Right kidney (tissue), 1 donor: Measurements from ENCODE around the gene LRRTM4.
"Not testable (repeated sequence)": the region's sequence is repeated elsewhere in the genome, so short reads cannot be mapped to it uniquely, and the experiment has no call there.

Experiments
- DNase-seq: peaks from one replicate; pipeline ENCODE4 v3.0.0-alpha.2; 2016

Gene LRRTM4

DNA sequence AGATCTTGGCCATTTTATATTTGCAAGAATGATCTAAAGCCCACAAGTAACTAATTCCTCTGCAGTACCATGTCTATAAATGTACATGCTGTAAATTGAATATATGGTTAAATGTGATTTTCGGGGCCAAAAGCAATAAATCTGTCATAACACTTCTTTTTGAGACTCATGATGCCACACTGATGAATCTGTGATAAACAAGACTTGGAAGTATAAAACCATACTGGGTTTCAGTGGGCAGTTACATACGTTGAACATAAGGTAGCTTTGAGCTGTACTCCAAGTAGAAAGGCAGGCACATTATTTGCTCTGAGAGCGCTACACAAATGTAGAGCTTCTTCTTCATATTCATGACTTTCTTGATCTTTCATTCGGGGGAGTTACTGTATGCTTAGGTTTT, 792.2 kb downstream of the LRRTM4 start:
- DNase-seq = no peak

DNA sequence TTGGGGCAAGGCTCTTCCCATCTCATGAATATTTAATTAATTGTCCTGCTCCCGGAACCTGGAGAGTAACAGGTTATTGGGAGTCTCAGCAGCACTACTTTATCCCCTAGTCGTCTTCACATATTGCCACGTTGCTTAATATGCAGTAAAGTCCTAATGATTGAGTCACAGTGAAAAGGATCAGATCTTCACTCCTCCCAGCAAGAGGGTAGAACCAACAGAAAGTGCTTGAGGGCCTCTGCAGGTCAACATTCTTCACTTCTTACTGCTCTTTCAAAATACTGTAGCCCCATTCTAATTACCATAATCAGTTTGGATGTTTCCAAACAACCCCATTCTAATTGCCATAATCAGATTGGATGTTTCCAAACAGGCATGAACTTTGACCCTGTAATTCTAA, 801.0 kb downstream of the LRRTM4 start:
- DNase-seq = no peak

DNA sequence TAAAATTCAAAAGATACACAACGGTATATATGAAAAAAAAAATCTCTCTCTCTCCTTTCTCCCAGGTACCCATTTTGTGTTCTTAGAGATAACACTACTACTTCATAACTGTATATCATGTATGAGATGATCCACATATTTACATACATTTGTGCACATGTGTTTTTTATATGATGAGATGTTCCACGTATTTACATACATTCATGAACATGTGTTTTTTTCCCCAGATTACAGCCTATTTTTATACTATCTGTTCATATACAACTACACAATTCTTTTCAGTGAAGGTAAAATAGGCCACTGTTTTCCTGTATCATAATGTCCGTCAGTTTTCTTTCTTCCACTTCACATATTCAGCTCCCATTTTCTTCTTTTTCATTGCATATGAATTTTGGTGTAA, 808.9 kb downstream of the LRRTM4 start:
- no peak for DNase-seq

DNA sequence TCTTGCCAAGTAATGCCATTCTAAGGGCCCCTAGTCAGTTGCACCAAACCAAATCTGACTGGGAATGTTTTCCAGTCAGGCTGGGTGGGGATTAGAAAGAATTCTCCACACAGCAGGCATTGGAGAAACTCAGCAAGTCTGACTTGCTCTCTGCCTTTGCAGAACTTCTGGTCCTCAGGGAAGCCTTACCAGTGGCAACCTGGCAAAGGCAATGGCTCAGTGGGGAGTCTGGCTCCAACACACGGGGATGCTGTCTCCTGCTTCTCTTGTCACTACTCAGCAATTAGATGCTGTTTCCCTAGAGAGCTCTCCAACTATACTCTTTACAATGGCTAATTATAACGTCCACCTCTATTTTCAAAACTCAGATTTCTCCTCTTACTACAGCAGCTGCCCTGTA, 810.7 kb downstream of the LRRTM4 start:
- no peak for DNase-seq

DNA sequence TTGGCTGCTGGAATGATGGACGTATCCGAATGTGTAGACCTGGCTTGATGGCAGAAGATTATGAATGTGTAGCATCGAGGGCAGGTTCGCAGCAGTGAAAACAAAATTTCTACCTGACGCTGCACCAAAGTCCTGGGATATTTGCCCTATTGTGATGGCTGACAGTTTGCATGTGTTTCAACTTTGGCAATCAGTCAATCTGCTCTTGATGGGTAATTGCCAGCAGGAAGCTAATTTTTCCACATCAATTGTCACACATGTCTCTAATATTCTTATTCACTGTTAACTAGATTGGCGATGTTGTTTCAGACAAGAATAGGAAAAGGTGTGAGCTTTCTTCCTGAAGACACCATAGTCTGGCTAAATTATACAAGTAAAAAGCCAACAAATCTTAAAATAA, 821.3 kb downstream of the LRRTM4 start:
- no peak for DNase-seq

DNA sequence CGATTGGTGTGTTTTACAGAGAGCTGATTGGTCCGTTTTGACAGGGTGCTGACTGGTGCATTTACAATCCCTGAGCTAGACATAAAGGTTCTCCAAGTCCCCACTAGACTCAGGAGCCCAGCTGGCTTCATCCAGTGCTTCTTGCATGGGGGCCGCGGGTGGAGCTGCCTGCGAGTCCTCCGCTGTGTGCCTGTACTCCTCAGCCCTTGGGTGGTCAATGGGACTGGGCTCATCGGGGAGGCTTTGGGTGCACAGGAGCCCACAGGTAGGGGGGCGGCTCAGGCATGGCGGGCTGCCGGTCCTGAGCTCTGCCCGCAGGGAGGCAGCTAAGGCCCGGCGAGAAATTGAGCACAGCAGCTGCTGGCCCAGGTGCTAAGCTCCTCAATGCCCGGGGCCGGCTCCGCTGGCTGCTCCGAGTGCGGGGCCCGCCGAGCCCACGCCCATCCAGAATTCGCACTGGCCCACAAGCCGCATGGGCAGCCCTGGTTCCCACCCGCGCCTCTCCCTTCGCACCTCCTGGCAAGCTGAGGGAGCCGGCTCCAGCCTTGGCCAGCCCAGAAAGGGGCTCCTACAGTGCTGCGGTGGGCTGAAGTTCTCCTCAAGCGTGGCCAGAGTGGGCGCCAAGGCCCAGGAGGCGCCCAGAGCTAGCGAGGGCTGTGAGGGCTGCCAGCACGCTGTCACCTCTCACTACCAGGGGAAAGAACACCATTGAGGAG, 824.0 kb downstream of the LRRTM4 start:
- not testable (repeated sequence) for DNase-seq
